GM12875 (cell line): Measurements from ENCODE around the gene ADCY9.

Source experiments
- H3K4me3 ChIP-seq: one replicate; pipeline ENCODE4 v1.5.1; 2011; ENCODE audit warnings: low read depth, low read length, control low read depth
- CTCF ChIP-seq: IDR thresholded peaks from 2 replicates; pipeline ENCODE4 v1.5.1; 2011; ENCODE audit warnings: low read depth, mild to moderate bottlenecking, control low read depth, inconsistent platforms, low read length, moderate library complexity, borderline replicate concordance; ENCODE audit not compliant: insufficient read depth

ADCY9 gene

GRCh38 chr16:4137438-4137837 lies 21.2 kb upstream of the ADCY9 start:
- no peak for TF ChIP-seq CTCF
- H3K4me3 ChIP-seq, result no peak overlapping the region

- no peak for TF ChIP-seq CTCF
- no peak overlapping the region for H3K4me3 ChIP-seq
These were observed 20.1 kb upstream of the ADCY9 start for GRCh38 chr16:4136229-4136813.

GRCh38 chr16:4135537-4135936 lies 19.3 kb upstream of the ADCY9 start:
- no peak overlapping the region for H3K4me3 ChIP-seq
- TF ChIP-seq CTCF, result no peak

GRCh38 chr16:4133897-4134372 lies 17.7 kb upstream of the ADCY9 start:
- H3K4me3 ChIP-seq, result no peak overlapping the region
- TF ChIP-seq CTCF, result no peak

GRCh38 chr16:4131621-4132020 lies 15.4 kb upstream of the ADCY9 start:
- H3K4me3 ChIP-seq, result no peak overlapping the region
- no peak for TF ChIP-seq CTCF

GRCh38 chr16:4124535-4125294 lies 8.5 kb upstream of the ADCY9 start:
- TF ChIP-seq CTCF, result no peak

More at GRCh38 chr16:4124535-4125294, 8.5 kb upstream of the ADCY9 start:
- no peak overlapping the region for H3K4me3 ChIP-seq
